ENCODE data around the gene GLIPR1L1.

- TF ChIP-seq CTCF (IDR thresholded peaks at IDR 0.05) (no peak), POLR2A (IDR thresholded peaks at IDR 0.05) (no peak)
Observed at GRCh38 chr12:75389706-75390105, 55.2 kb downstream of the GLIPR1L1 start.

Measured in stomach (tissue), 4 donors.